Heart right ventricle (tissue), 16 donors: ENCODE measurements around the gene NGDN. TPM values are rescaled to one million over a fixed set of nuclear protein-coding genes. Genes with fewer than 3 reads are reported as not detected.

Experiments used
- ATAC-seq, 8 donors: fragments of 200-7000 bp; cut with Tn5 transposase; one replicate each; pipeline ENCODE4 v1.9.1; 2020; ENCODE audit warnings: mild to moderate bottlenecking in 8 of 8, moderate library complexity in 8 of 8, moderate number of reproducible peaks in 1 of 8
- DNase-seq, 2 donors: peaks; one replicate each; pipeline ENCODE4 v3.0.0-alpha.2; 2020
- H3K27ac ChIP-seq, 10 donors: fragments of 200-600 bp; sonication (generic) in 2 of 10; one replicate each; pipeline versions ENCODE4 v1.5.0 to v1.8.0; 2020 to 2022; ENCODE audit warnings: mild to moderate bottlenecking in 3 of 10
- H3K27me3 ChIP-seq, 7 donors: fragments of 200-600 bp; one replicate each; pipeline ENCODE4 v1.8.0; 2021 to 2022; ENCODE audit warnings: mild to moderate bottlenecking in 2 of 7
- H3K36me3 ChIP-seq, 9 donors: fragments of 200-600 bp; sonication (generic) in 1 of 9; one replicate each; pipeline versions ENCODE4 v1.5.0 to v1.8.0; 2020 to 2022; ENCODE audit warnings: mild to moderate bottlenecking in 2 of 9
- H3K4me1 ChIP-seq, 9 donors: fragments of 200-600 bp; sonication (generic) in 1 of 9; one replicate each; pipeline versions ENCODE4 v1.5.0 to v1.8.0; 2020 to 2022; ENCODE audit warnings: mild to moderate bottlenecking in 4 of 9
- H3K4me3 ChIP-seq, 10 donors: fragments of 200-600 bp; sonication (generic) in 2 of 10; one replicate each; pipeline versions ENCODE4 v1.5.0 to v1.8.0; 2020 to 2022; ENCODE audit warnings: mild to moderate bottlenecking in 7 of 10, moderate library complexity in 2 of 10
- H3K9me3 ChIP-seq, 11 donors: fragments of 200-600 bp in 10 of 11; sonication (generic) in 2 of 11; one replicate each; pipeline versions ENCODE4 v1.5.0 to v1.8.0; 2013 to 2022; ENCODE audit warnings: mild to moderate bottlenecking in 2 of 11, control low read depth in 1 of 11, moderate library complexity in 1 of 11
- CTCF ChIP-seq, 9 donors: fragments of 200-600 bp; sonication (generic) in 2 of 9; IDR thresholded peaks; one replicate each; pipeline versions ENCODE4 v1.5.0 to v1.8.0; 2021 to 2022; ENCODE audit warnings: antibody characterized with exemption in 9 of 9, mild to moderate bottlenecking in 5 of 9, moderate library complexity in 1 of 9
- WGBS, 2 donors: extraction: QIAGEN DNeasy Blood & Tissue Kit; methylation state at CpG; one replicate each; pipeline ENCODE4 v1.1.7; 2013; ENCODE audit warnings: inconsistent platforms in 1 of 2; 5-methylcytosine and 5-hydroxymethylcytosine counted together
- intact Hi-C, 10 donors: fragments of 100-400 bp; cut with DNase I; formaldehyde crosslinking; loops; one replicate each; pipeline versions ENCODE4 v1.11.1 to v1.14.2; 2022
- polyA plus RNA-seq, 2 donors: library from polyadenylated mRNA; stranded (reverse); fragments of 200-250 nt; gene quantifications; one replicate each; pipeline ENCODE4 v1.2.3, GENCODE V29; 2013
- total RNA-seq, 10 donors: library from RNA; stranded (reverse); fragmentation: NEBNext Ultra II Directional in 3 of 10; extraction: Animal tissue kit (Norgen Biotek cat#: 25700) in 3 of 10; gene quantifications; one replicate each; pipeline versions ENCODE4 v1.2.1 to v1.2.4, GENCODE V29; 2021 to 2023
- donor health status: Arrhythmogenic right ventricular cardiomyopathy.
- donor health status: ischemic (EF 13 %, LVEDD 7.1; RV severe dilation, severe dysfunction).
- donor health status: healthy with polysubstance abuse.
- donor health status: DM: no; HTN: yes; CAD: no.
- donor health status: DM: no; HTN: no; CAD: no.
- donor health status: ischemic (EF 25% LVEDD 6.9; RV normal size, moderate dysfunction).
- donor health status: ischemic (EF 25% LVEDD 5.7; RV mildly dilated, moderate dysfunction).
- donor health status: healthy.
- donor health status: DM: yes; HTN: yes; CAD: no.
- donor health status: Ischemic cardiomyopathy.
- donor health status: ischemic (EF 35%, LVEDD 5.7; RV mildly dilated, moderate dysfunction).
- donor health status: nonischemic (EF 11% LVEDD 7.7; RV severe dilation, severe dysfunction).
- donor health status: DM: yes; HTN: yes; CAD: no.
- donor health status: PGD.
- donor health status: ischemic (EF 29% LVEDD 5.4; RV normal size, mild dysfunction).
- donor health status: nonischemic (EF 23%, LVEDD 6.1; RV moderate dilation, normal function).

NGDN gene
- total and polyA plus RNA-seq, 12 donors = 14.4 to 40.5 (median 17.9) TPM

- peak; percentile 29 to 30 for DNase-seq
- H3K27ac ChIP-seq = peak overlapping the region in 7 of 10 donors; percentile 81 to 96 (median 93)
- no peaks in the 10 kb centered on the region for H3K27me3 ChIP-seq
Observed at GRCh38 chr14:23436327-23437132, 33.0 kb upstream of the NGDN start.

GRCh38 chr14:23437133-23438100 is 32.1 kb upstream of the NGDN start:
- peak overlapping the region in 7 of 10 donors; percentile 81 to 96 (median 93) for H3K27ac ChIP-seq
- 47 to 63% methylated on average over 8 of the region's 8 CpGs for WGBS, 2 donors
- no peaks in the 10 kb centered on the region for H3K9me3 ChIP-seq
- peak in 1 of 2 donors; percentile 2 for DNase-seq
- H3K4me3 ChIP-seq = peak overlapping the region in 1 of 10 donors; percentile 3
- peaks cover 0 to 24% (median 7%) of the 10 kb centered on the region in 9 donors for H3K36me3 ChIP-seq
- peak in 2 of 8 donors; percentile 0 to 1 for ATAC-seq
- H3K4me1 ChIP-seq = peaks cover 0 to 62% (median 31%) of the 10 kb centered on the region in 9 donors
- H3K27me3 ChIP-seq = no peaks in the 10 kb centered on the region
- TF ChIP-seq CTCF (IDR thresholded peaks at IDR 0.05) = no peak
- intact Hi-C loops = no loop called here

More at GRCh38 chr14:23436327-23437132, 33.0 kb upstream of the NGDN start:
- intact Hi-C loops = no loop called here
- peak overlapping the region in 4 of 10 donors; percentile 12 to 34 (median 28) for H3K4me3 ChIP-seq
- H3K4me1 ChIP-seq = peaks cover 0 to 53% (median 26%) of the 10 kb centered on the region in 9 donors
- ATAC-seq = peak in 4 of 8 donors; percentile 0 to 3 (median 2)
- no peak for TF ChIP-seq CTCF (IDR thresholded peaks at IDR 0.05)
- H3K36me3 ChIP-seq = peaks cover 0 to 33% (median 11%) of the 10 kb centered on the region in 9 donors
- 42 to 49% methylated on average over 15 of the region's 15 CpGs for WGBS, 2 donors
- H3K9me3 ChIP-seq = no peaks in the 10 kb centered on the region

DNA sequence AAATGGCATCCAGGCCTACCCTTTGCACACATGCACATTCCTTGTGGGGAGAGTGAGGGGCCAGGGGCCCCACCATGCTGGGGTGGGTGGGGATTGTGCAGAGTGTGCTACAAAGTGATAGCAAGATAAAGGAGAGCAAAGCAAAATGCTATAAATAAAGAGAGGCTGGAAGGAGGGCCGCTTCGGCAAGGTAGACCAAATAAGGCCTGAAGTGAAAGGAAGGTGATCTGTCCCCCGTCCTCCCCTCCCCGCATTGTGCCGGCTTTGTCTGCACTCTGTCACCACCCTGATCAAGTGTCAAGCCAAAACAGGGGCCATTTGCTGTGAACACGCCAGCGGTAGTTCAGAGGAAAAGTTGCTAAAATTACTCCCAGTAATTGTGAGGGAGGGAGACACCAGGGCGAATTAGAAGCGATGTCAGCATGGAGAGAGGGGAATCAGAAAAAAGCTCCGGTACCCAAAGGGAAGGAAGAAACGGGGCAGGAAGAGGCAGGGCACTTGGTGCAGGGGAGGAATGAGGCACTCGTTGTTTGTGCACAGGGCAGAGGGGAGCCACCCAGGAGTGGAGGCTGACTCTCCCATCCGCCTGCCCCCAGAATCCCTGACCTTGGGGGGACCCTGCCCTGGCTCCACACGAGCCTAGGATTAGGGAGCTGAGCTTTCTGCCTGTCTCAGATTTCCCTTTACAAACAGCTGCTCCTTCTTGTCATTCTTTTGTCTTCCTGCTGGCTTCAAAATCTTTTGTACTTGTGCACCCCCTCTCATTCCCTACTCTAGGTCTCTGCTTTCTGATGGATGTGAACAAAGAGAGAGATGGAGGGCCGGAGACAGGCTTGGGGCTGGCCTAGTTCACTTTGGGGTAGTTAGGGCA is 31.2 kb upstream of the NGDN start:
- Histone ChIP-seq H3K9me3 (no peaks in the 10 kb centered on the region), H3K27me3 (no peaks in the 10 kb centered on the region), H3K27ac (peak overlapping the region in 7 of 10 donors; percentile 81 to 96 (median 93)), H3K4me3 (peak overlapping the region in 4 of 10 donors; percentile 8 to 26 (median 16)), H3K36me3 (peaks cover 0 to 15% (median 7%) of the 10 kb centered on the region in 9 donors), H3K4me1 (peaks cover 0 to 64% (median 31%) of the 10 kb centered on the region in 9 donors)
- ATAC-seq = peak; percentile 39 to 67 (median 50)
- peak; percentile 67 to 85 for DNase-seq
- intact Hi-C loops = no loop called here
- 15 to 25% methylated on average over 15 of the region's 15 CpGs for WGBS, 2 donors
- no peak for TF ChIP-seq CTCF (IDR thresholded peaks at IDR 0.05)
